Ascending aorta (tissue), 2 donors: ENCODE results near the gene ZBTB20. TPM values are rescaled to one million over a fixed set of nuclear protein-coding genes. Genes with fewer than 3 reads are reported as not detected.

ENCODE experiments used
- DNase-seq, 2 donors: peaks; one replicate each; pipeline ENCODE4 v3.0.0-alpha.2; 2019; ENCODE audit warnings: low spot score in 2 of 2
- H3K27ac ChIP-seq, 2 donors: fragments of 200-600 bp; sonication (generic); one replicate each; pipeline ENCODE4 v1.5.1; 2016 to 2017; ENCODE audit warnings: mild to moderate bottlenecking in 1 of 2
- H3K27me3 ChIP-seq: fragments of 200-600 bp; sonication (generic); one replicate; pipeline ENCODE4 v1.5.1; 2017
- H3K36me3 ChIP-seq, 2 donors: fragments of 200-600 bp; sonication (generic); one replicate each; pipeline ENCODE4 v1.5.1; 2016
- H3K4me1 ChIP-seq, 2 donors: fragments of 200-600 bp; sonication (generic); one replicate each; pipeline ENCODE4 v1.5.1; 2016 to 2017; ENCODE audit warnings: mild to moderate bottlenecking in 1 of 2
- H3K4me3 ChIP-seq, 2 donors: fragments of 200-600 bp; sonication (generic); one replicate each; pipeline ENCODE4 v1.5.1; 2016 to 2017; ENCODE audit warnings: mild to moderate bottlenecking in 1 of 2
- H3K9me3 ChIP-seq, 2 donors: fragments of 200-600 bp; sonication (generic); one replicate each; pipeline ENCODE4 v1.5.1; 2016
- intact Hi-C: fragments of 100-400 bp; cut with DNase I; formaldehyde crosslinking; loops from one replicate; pipeline ENCODE4 v1.15.1; 2023
- total RNA-seq: library from RNA; depleted of rRNA; stranded (reverse); fragments of >200 nt; gene quantifications from one replicate; pipeline ENCODE4 v1.1.0, GENCODE V29; 2016
- TF ChIP-seq, protein P1 (sequence below), 3 experiments: fragments of 200-600 bp in 2 of 3; fragments of 450-650 bp in 1 of 3; sonication (generic) in 2 of 3; IDR thresholded peaks; one replicate each; pipeline ENCODE4 v1.5.1; 2016 to 2019; ENCODE audit warnings: antibody characterized with exemption in 3 of 3, mild to moderate bottlenecking in 1 of 3, moderate library complexity in 1 of 3

The ZBTB20 gene
- total RNA-seq, 1 donor from 2014 or later: 60.3 TPM

DNA sequence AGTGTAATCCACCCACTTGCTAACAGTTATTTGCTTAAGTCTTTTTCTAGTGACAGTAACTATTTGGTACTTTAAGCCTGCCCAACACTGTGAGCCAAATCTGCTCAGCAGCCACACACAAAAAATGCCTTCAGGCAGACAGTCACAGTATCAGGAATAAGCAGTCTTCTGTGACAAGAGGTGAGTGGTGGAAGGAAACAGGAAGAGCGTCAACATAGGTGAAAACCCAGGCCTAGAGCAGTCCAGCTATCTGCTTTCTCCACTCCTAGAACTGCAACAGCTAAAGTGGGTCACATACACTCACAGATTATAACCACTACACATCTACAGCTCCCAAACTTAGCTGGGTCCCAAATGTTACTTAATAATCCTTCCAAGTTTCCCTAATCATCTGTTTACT, 213.7 kb downstream of the ZBTB20 start:
- H3K36me3 ChIP-seq: peaks cover 0 to 4% of the 10 kb centered on the region in 2 donors
- H3K27ac ChIP-seq: no peak overlapping the region
- H3K4me1 ChIP-seq: no peaks in the 10 kb centered on the region
- TF ChIP-seq, protein P1, sequence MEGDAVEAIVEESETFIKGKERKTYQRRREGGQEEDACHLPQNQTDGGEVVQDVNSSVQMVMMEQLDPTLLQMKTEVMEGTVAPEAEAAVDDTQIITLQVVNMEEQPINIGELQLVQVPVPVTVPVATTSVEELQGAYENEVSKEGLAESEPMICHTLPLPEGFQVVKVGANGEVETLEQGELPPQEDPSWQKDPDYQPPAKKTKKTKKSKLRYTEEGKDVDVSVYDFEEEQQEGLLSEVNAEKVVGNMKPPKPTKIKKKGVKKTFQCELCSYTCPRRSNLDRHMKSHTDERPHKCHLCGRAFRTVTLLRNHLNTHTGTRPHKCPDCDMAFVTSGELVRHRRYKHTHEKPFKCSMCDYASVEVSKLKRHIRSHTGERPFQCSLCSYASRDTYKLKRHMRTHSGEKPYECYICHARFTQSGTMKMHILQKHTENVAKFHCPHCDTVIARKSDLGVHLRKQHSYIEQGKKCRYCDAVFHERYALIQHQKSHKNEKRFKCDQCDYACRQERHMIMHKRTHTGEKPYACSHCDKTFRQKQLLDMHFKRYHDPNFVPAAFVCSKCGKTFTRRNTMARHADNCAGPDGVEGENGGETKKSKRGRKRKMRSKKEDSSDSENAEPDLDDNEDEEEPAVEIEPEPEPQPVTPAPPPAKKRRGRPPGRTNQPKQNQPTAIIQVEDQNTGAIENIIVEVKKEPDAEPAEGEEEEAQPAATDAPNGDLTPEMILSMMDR (IDR thresholded peaks at IDR 0.05): no peak
- H3K27me3 ChIP-seq: no peaks in the 10 kb centered on the region
- no peak overlapping the region for H3K4me3 ChIP-seq
- H3K9me3 ChIP-seq: no peaks in the 10 kb centered on the region
- no peak for DNase-seq
- intact Hi-C loops: no loop called here

DNA sequence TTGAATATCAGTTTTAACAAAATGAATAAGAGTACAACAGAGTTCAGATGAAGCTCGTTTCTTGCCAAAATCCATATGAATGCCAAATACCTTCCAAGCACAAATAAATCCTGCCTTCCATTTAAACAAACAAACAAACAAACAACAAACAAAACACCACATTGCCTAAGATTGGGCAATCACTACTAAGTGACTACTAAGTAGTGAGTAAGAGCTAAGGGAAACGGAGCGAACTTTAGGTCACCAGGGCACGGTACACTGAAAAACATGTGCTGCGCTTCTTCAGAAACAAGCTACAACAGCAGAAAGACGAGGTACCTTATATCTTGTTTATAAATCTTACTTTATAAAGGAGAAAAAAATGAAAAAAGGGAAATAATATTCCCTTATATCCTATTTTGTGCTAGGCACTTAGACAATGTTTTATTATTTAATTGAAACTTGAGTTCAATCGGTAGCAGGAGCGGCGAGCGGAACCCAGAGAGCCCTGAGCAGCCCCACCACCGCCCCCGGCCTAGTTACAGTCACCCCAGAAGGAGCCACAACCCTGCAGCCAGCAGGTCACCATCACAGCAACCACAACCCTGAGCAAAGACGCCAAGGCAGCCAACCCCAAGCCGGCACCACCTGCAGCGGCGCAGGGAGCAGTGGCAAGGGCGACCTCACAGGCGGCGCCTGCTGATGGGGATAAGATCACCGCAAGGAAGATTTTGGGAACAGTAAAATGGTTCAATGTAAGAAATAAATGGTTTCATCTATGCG, 216.9 kb downstream of the ZBTB20 start:
- no peak overlapping the region for H3K4me3 ChIP-seq
- no peaks in the 10 kb centered on the region for H3K4me1 ChIP-seq
- TF ChIP-seq, protein P1 (IDR thresholded peaks at IDR 0.05): no peak
- no peaks in the 10 kb centered on the region for H3K36me3 ChIP-seq
- no peak for DNase-seq
- H3K27ac ChIP-seq: no peak overlapping the region
- intact Hi-C loops: no loop called here
- no peaks in the 10 kb centered on the region for H3K9me3 ChIP-seq
- no peaks in the 10 kb centered on the region for H3K27me3 ChIP-seq

DNA sequence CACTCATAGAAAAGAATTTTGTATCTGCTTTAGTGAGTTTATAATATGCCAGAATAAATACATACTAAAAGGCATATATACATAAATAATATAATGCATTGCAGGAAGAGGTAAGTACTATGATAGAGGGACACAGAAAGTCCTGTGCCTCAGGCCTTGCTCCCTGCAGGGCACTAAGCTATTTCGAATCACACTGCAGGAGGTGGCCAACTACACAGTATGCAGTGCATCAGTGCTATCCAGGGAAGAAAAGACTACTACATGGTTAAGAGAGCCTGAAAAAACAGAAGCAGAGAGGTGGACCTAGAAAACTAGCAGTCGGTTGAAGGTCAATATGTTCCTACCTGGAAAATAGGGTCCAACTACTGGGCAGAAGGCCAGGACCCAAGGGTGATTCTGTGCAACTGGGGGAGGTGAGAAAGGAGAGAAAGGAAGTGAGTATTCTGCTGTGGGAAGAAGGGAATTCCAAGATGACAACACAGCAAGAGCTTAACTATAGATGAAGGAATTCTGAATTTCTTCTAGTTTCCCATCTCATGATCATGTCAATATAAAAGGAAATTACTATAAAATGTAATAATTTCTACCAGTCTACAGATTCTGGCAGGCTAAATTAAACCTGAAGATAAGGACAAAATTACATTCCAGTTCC, 218.0 kb downstream of the ZBTB20 start:
- H3K9me3 ChIP-seq: no peaks in the 10 kb centered on the region
- no peaks in the 10 kb centered on the region for H3K36me3 ChIP-seq
- H3K4me1 ChIP-seq: no peaks in the 10 kb centered on the region
- no peak for DNase-seq
- no peak overlapping the region for H3K27ac ChIP-seq
- H3K27me3 ChIP-seq: no peaks in the 10 kb centered on the region
- no peak overlapping the region for H3K4me3 ChIP-seq
- intact Hi-C loops: no loop called here
- TF ChIP-seq, protein P1 (IDR thresholded peaks at IDR 0.05): no peak

DNA sequence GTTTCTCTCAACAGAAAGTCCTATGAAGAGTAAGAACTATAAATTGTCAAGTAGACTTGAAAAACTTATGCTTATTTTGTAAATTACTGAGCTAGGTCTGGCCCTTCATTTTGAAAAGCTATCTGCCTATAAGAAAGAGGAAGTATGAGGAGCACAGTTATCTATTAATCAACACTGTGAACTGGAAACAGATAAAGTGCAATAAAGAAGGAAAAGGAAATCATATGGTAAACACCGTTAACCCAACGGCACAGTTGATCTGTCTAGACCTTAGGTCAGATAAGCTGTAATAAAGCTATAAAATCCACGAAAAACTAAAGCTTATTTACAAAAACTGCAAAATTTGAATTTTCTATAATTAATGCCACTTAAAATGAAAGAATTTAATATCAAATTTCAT, 242.5 kb downstream of the ZBTB20 start:
- no peak overlapping the region for H3K4me3 ChIP-seq
- no peak for DNase-seq
- no peaks in the 10 kb centered on the region for H3K27me3 ChIP-seq
- H3K9me3 ChIP-seq: no peaks in the 10 kb centered on the region
- intact Hi-C loops: no loop called here
- peaks cover 0 to 4% of the 10 kb centered on the region in 2 donors for H3K4me1 ChIP-seq
- TF ChIP-seq, protein P1 (IDR thresholded peaks at IDR 0.05): no peak
- no peaks in the 10 kb centered on the region for H3K36me3 ChIP-seq
- no peak overlapping the region for H3K27ac ChIP-seq

DNA sequence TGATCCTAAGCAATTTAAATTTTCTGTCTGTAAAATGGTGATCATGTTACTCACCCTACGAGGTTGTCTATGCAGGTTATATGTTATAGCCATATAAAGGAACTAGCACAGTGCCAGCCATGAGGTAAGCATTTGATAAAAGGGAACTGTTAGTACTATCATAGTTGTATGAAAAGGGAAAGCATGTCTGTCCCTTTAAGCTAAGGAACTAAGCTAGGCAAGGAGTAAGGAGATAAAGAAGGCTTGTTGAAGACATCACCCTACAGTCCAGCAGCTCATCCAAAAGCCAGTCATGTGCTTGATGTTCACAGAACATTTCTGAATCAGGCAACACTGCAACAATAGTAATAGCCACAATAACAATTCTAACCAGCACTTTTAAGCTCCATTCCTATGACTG, 243.9 kb downstream of the ZBTB20 start:
- intact Hi-C loops: no loop called here
- TF ChIP-seq, protein P1 (IDR thresholded peaks at IDR 0.05): no peak

More for the DNA sequence above, 243.9 kb downstream of the ZBTB20 start:
- H3K4me3 ChIP-seq: no peak overlapping the region
- H3K9me3 ChIP-seq: no peaks in the 10 kb centered on the region
- peak overlapping the region in 1 of 2 donors; percentile 26 for H3K27ac ChIP-seq
- DNase-seq: no peak
- H3K4me1 ChIP-seq: peaks cover 0 to 6% of the 10 kb centered on the region in 2 donors
- H3K36me3 ChIP-seq: no peaks in the 10 kb centered on the region
- no peaks in the 10 kb centered on the region for H3K27me3 ChIP-seq
